GM21381 (cell line): Measurements from ENCODE around the gene CYP4Z1.
"Not testable (repeated sequence)": the region's sequence is repeated elsewhere in the genome, so short reads cannot be mapped to it uniquely, and the experiment has no call there.

ENCODE experiments used
- ATAC-seq: cut with Tn5 transposase; IDR thresholded peaks from one replicate; pipeline ENCODE4 v1.9.1; 2021; ENCODE audit warnings: mild to moderate bottlenecking, moderate library complexity; ENCODE audit not compliant: unreplicated experiment

CYP4Z1 gene

GRCh38 chr1:47126997-47127396, 60.0 kb downstream of the CYP4Z1 start:
- not testable (repeated sequence) for ATAC-seq

GRCh38 chr1:47128221-47128620, 61.2 kb downstream of the CYP4Z1 start:
- no peak for ATAC-seq

GRCh38 chr1:47128854-47129253, 61.8 kb downstream of the CYP4Z1 start:
- ATAC-seq, result not testable (repeated sequence)

- ATAC-seq, result not testable (repeated sequence)
Measured at GRCh38 chr1:47129489-47130230, 62.6 kb downstream of the CYP4Z1 start.

GRCh38 chr1:47132665-47133064, 65.6 kb downstream of the CYP4Z1 start:
- not testable (repeated sequence) for ATAC-seq

- ATAC-seq, result no peak
Measured at GRCh38 chr1:47137198-47137597, 70.2 kb downstream of the CYP4Z1 start, which contains the start of gene CYP4A22. Gene CYP4A22, plus strand, starts transcription at chr1:47137441. Its CDS starts 45 bp downstream, at chr1:47137486.

- ATAC-seq, result no peak
Measured at GRCh38 chr1:47137925-47138615, 71.0 kb downstream of the CYP4Z1 start.

GRCh38 chr1:47140358-47140757, 73.3 kb downstream of the CYP4Z1 start:
- ATAC-seq, result not testable (repeated sequence)

GRCh38 chr1:47143654-47144053, 76.6 kb downstream of the CYP4Z1 start:
- not testable (repeated sequence) for ATAC-seq

GRCh38 chr1:47146495-47146894, 79.5 kb downstream of the CYP4Z1 start:
- not testable (repeated sequence) for ATAC-seq

GRCh38 chr1:47147047-47147785, 80.2 kb downstream of the CYP4Z1 start:
- no peak for ATAC-seq

GRCh38 chr1:47149162-47149561, 82.1 kb downstream of the CYP4Z1 start:
- not testable (repeated sequence) for ATAC-seq

GRCh38 chr1:47156457-47156856, 89.4 kb downstream of the CYP4Z1 start:
- ATAC-seq, result not testable (repeated sequence)

GRCh38 chr1:47157957-47158356, 90.9 kb downstream of the CYP4Z1 start:
- ATAC-seq, result not testable (repeated sequence)

GRCh38 chr1:47160716-47161115, 93.7 kb downstream of the CYP4Z1 start:
- ATAC-seq, result no peak

GRCh38 chr1:47161298-47162040, 94.4 kb downstream of the CYP4Z1 start:
- ATAC-seq, result peak; percentile 51

- ATAC-seq, result no peak
Measured at GRCh38 chr1:47164552-47164951, 97.5 kb downstream of the CYP4Z1 start.
